GF-D8 (cell line): ENCODE measurements around the gene IFNG.

ENCODE experiments used
- DNase-seq: peaks from one replicate; lab custom pipeline; 2025; lab: John Stamatoyannopoulos, UW

The IFNG gene

DNA sequence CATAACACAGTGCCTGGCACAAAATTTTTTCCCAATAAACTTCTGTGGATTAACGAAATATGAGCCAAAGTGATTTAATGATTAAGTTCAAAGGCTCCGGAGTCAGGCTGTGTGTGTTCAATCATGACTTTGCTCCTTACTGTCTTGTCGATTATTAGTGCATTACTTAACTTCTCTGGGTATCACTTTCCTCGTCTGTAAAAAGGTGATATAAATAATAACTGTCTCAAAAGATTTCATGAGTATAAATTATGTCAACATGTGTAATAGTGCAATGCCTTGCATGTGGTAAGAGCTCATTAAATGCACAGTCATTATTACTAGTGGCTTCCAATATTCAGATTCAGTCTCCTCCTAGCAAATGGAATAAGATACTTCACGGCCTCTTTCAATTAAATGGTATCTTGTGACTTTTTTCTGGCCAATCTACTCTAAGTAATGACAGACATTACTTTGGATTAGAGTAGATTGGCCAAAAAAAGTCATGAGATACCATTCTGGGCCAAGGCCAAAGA is 6.8 kb upstream of the IFNG start:
- no peak for DNase-seq

DNA sequence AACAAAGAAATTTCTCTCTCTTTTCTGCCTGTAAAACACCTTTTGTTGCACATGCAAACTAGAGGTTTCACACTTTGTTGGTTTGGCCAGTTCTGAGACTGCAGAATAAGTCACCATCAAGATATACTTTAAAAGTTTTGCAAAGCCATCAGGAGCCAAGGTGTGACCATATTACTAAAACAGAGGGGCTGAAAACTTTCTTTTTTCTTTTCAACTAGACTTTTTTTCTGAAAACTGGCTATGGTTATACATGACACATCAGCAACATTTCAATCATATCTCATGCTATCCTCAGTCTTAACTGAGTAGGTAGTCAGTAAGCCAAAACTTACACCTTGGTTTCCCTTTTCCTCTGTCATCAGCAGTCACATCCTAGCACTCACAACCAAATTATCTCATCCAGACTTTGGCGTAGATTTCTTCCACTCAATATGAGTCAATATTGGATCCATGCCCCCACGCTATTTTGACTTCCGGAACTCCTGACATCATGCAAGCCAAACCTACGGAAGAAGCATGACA is 4.1 kb upstream of the IFNG start:
- no peak for DNase-seq

DNA sequence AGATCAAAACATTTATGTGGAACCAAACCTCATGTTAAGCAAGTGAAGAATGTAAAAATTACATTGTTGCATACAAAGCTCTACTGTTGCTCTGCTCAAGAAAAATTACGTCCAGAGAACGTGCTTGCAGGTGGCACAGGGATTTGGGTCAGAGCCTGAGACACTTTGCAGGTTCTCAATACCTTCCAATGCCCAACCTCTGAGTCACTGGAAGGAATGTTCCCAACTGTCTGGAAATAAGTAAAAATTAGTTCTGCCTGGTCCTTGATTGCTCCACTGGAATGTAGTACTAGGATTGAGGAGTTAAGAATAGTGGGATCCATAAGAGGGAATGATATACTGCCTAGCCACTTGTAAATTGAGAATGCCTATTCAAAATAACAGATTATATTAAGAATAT is 2.8 kb upstream of the IFNG start:
- no peak for DNase-seq

DNA sequence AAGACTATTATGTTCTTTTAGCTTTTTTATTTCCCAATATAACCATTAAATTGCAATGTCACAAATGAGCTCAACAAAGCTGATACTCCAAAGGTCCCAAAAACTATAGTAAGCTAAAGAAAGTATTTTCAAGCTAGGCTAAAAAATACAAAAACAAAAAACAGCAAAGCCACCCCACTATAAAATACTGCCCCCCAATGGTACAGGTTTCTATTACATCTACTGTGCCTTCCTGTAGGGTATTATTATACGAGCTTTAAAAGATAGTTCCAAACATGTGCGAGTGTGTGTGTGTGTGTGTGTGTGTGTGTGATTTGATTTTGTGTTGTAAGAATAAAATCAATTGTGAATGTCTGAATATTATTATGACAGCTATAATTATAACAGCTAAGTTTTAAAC is 1.1 kb downstream of the IFNG start:
- DNase-seq = no peak

DNA sequence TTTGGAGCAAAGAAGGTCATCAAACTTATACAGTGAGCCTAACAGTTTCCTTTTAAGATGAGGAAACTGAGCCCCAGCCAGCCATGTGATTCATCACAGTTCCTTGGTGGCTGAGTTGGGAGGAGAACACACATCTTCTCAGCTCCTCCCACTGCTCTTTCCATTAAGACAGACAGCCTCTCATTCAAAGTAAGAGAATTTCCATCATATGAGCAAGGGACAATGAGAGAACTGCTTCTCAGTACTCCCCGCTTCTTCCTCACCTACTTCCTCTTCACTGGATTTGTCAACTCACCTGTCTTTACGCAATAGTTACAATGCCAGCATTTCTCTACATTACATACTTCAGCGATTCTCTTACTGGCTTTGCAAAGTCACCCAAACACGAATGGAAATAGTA is 2.2 kb downstream of the IFNG start:
- DNase-seq = no peak

DNA sequence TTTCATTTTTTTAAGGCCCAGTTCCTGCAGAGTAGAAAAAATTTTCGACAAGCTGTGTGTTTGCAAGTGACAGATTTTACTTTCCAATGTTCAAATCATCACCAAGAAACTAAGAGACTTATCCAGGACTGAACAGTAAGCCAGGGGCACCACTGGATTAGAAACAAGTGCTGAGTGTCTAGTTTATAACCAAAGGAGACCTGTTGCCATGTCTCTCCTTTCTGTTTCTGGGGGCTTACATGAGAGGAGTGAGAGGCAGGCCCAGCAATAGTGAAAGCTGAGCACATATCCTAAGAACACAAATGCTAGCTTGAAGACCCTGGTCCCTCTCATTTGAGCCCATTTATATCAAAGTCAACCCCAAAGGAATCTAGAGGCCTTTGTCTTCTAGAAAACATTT is 2.9 kb downstream of the IFNG start:
- DNase-seq = no peak

DNA sequence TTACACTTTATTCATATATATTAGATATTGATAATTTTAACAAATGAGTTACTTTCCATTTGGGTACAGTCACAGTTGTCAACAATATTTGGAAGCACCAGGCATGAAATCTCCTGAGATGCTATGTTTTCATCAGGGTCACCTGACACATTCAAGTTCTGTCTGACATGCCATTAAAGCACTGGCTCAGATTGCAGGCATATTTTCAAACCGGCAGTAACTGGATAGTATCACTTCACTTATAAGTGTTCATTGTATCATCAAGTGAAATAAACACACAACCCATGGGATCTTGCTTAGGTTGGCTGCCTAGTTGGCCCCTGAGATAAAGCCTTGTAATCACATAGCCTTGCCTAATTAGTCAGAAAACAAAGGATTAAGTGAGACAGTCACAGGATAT is 4.8 kb downstream of the IFNG start:
- no peak for DNase-seq

DNA sequence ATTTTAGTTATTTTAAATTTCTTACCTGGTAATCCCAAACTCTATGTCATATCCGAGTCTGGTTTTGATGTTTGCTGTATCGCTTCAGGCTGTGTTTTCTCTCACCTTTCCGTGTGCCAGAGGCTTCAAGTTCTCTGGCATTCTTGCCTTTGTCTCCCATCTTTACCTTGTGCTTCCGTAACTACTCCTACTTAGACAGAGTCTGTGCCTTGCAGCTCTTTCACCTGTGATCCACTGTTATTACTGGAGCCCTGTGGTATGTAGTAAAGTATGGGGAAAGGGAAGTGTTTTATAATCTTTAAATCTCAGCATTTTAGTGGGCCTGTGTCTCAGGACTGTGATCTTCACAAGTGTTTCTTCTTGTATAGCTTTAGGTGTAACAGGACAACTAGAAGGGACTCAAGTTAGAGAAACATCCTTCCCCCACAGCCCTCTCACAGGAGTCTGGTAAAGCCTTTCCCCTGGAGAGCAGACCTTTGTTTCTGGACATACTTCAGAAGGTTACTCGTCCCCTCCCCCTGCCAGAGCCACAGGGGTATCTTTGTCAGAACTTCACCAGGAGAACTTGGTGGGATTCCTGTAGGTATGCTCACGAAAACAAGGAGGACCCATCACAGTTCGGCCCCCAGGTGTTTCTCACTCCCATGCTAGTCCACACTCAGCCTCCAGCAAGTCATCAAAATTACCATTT is 11.1 kb downstream of the IFNG start:
- DNase-seq = no peak

DNA sequence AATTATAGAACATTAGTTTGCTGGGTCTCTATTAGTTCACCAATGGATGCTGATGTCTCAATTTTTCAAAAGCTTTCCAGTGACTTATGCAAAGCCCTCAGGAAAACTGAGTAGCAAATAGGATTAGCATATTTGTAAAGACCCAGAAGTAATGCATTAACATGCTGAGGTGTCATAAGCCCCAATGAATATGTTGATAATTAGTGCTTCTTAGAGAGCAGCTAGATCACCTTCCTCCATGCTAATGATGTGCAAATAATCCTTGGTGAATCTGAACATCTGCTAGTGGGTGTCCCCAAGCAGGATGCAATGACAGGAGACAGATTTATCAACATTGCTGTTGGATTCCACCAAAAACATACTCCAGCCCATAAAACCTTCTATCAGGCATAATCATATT is 19.0 kb downstream of the IFNG start:
- no peak for DNase-seq

DNA sequence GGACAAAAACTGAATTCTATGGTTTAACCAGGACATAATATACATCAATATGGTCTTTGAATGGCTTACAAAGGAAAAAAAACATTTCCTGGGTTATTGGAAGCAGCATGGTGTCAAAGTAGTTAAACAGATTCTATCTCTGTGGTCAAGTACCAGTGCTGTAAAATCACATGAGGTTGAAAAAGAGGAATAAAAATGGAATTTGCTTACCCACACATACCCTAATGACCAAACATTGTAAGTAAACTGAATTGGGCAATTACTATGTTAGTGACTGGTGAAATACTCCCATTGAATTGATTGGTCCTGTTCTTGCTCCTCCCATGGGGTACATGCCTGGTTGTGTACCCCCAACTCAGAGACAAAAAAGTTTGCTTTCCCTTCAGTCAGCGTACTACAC is 19.6 kb downstream of the IFNG start:
- no peak for DNase-seq

DNA sequence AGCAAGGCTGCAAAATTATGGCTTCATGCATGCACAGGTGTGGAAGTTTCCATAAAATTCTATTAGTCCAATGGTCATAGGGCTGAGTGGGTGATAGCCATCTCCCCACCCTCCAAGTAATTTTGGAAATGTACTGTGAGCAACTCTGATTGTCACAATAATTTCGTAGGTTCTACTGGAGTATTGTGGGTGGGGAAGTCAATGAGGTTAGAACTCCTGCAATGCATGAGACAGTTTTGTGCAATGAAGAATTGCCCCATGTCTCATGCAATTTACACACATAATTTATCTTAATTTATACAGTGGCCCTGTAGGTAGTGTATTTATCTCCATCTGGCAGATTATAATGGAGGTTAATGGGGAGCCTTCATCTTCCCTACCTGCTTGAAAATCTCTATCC is 20.5 kb downstream of the IFNG start:
- no peak for DNase-seq

DNA sequence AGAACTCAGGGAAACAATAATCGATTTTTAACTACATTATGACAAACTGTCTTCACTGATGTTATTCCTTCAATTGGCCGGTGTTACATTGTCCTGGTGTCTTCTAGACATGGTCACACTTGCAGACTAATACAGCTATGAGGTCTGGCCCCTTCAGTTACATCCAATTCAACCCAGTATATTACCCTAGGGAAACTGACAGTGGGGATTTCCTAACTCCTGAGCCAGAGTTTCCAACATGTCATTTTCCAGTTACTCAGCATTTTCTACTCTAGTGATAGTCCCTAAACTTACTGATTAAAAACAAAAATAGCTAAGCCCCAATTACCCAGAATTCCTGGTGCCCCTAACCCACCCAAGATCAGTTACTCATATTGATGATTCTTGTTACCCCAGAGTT is 21.1 kb downstream of the IFNG start:
- DNase-seq = no peak

DNA sequence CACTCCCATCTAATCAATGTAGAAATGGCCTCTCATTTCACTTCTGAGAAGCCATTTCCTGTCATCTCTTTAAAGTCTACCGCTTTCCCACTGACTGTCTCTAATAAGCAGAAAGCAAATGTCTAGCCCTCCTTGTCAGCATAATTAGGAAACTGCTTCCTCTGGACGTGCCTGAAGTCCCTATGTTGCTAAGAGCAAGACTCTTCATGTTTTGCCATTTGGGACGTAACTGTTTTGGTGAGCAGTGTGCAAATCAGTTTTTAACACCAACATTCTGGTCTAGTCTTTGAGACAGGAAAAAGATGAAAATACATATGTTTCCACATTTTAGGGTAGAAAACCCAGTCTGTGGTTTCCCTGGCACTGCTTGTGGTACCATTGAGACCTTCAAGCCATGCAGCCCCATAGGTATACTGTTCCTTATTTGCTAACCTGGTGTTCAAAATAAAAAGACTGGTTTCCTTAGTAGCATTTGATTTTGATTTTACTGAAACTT is 22.2 kb downstream of the IFNG start:
- no peak for DNase-seq

DNA sequence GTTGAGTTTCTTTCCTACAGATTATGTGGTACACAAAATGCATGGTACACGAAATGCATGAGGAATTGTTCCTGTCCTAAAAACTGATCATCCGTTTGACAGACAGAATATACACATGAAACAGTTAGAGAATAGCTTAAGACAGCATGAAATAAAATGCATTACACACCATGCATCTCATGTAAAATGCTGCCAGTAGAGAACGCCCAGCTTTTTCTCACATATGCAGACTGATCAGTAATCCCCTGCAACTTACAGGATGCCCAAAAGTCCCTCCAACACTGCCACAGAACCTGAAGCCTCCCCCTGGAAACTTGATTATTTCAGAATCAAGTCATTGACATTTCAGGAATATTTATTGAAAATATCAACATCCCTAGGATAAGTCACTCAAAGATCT is 24.0 kb downstream of the IFNG start:
- no peak for DNase-seq

DNA sequence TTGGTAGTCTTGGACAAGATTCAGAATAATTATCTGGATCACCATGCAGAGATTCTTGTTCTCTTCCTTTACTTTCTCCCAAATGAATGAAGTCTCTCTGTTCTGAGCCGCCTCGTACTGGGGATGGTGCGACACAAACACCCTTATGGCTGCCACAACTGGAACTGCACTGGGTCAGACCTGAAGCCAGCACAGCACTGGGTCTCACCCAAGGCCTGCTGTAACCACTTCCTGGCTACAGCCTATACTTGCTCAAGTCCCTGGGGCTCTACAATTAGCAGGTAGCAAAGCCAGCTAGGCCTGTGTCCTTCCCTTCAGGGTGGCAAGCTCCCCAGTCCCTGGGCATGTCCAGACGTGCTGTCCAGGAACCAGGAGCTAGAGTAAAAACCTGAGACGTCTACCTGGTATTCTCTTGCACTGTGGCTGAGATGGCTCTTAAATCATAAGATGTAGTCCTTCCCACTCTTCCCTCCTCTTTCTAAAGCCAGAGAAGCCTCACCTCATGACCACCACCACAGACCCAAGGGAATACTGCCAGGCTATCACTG is 27.6 kb downstream of the IFNG start:
- DNase-seq = no peak

DNA sequence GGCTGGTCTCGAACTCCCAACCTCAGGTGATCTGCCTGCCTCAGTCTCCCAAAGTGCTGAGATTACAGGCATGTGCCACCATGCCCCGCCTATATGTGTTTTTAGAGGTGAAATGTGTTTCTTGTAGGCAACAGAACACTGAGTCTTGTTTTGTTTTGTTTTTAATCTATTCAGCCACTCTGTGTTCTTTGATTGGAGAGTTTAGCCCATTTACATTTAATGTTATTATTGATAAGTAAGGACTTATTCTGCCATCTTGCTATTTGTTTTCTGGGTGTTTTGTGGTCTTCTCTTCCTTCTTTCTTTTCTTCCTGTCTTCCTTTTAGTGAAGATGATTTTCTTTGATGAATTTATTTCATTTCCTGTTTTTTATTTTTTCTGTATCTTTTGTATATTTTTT is 29.6 kb downstream of the IFNG start:
- no peak for DNase-seq

DNA sequence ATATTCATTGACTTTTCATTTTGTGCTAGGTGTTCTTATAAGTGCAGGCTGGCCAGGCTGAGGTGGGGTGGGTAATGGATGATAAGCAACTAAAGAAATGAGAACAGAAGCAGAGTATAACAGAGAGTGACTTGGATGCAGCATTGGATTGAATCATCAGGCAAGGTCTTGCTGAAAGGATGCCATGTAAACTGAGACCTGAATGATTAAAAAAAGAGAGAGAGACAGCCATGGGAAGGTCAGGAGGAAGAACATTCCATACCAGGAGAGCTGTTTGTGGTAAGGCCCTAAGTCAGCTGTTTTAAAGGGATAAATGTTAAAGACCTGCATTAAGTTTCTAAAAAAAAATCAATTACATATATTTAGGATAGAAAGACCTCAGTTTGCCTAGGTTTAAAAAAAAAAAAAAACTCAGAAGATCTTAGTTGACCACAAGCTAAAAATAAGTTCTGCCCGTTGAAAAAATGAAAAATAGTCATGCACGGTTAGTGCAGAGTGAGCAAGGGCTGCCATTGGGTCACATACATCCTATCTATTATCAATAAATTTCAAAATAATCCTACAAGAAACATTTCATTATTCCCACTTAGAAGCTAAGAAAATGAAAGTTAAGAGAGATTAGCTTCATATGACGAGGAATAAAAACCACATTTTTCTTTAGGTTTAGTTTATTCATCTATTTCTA is 37.2 kb downstream of the IFNG start:
- DNase-seq = no peak

DNA sequence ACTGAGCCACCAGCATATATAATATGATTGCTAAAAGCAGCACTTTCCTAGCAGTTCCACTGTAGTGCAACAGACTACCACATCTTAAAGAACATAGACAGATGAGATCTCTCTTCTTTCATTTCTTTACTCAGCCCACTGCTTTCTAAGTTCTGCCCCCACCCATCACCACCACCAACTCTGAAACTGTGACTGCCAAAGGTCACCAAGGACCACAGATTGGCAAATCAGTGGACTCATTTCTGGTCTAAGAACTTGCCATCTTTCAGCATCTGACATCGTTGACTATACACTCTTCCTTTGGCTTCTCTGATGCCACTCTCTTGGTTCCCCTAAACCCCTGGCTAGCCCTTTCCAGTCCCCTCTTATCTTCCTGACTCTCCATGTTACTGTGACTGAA is 38.4 kb downstream of the IFNG start:
- no peak for DNase-seq

DNA sequence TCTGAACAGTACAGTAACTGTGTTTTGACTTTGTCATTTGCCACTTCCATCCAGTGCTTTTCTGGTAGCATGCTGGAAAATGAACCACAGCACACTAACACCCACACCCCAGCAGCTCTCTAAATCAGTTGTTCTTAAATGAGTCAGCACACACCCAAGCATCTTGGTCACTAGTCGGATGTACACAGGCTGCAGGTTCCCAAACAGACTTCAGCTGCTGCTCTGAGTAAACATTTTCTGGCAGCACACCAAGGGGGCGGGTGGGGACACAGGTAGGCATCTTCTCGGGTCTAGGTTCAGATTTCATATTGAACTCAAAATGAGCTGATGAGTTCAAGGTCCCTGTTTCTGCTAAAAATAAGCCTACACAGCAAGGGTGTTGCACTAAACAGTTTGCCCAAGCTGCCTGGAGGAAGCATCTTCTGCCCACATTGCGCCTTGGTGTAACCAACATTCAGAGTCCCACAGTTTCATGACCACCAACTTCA is 39.8 kb downstream of the IFNG start:
- no peak for DNase-seq

DNA sequence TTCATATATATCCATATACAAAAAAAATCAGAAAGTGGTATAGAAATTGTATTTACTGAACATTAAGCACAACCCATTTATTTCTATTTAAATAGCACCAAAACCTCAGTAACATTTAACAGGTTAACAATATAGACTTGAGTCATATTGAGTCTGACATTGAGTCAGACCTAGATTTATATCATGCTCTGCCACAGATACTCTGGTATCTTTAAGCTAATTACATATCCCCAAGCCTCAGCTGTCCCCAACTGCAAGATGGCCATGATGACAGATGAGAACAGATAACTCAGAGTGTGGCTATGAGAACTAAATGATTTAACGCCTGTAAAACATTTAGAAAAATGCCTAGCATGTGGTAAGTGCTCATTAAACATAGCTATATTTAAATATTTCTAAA is 40.3 kb downstream of the IFNG start:
- no peak for DNase-seq

DNA sequence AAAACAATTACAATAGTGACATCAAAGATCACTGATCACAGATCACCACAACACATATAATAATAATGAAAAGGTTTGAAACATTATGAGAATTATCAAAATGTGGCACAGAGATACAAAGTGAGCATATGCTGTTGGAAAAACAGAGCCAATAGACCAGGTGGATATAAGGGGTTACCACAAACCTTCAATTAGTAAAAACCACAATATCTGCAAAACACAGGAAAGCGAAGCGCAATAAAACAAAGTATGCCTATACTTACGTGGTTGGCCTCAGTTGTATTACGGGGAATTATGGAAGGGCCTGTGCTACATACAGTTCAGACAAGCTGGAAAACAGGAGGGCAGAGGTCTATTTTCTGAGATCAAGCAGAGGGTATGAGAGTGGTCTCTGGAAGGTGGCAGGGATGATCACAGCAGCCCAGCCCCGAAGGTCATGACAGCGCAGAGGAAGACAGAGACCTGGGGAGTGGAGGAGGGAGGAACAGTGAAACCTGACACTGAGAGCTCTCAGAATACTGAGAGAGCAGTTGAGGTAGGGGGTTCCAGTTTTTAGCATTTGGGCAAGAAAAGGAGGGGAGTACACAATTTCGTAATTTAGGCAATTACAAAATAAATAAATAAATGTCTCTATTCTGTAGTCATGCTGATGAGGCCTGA is 41.3 kb downstream of the IFNG start:
- no peak for DNase-seq

DNA sequence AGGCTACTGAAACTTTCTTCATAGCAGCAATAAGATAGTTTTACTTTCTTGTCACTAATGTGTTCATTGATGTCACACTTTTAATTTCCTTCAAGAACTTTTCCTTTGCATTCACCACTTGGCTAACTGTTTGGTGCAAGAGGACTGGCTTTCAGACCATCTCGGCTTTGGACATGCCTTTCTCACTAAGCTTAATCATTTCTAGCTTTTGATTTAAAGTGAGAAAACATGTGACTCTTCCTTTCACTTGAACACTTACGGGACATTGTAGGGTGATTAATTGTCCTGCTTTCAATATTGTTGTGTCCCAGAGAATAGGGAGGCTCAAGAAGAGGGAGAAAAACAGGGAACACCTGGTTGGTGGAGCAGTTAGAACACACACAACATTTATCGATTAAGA is 41.9 kb downstream of the IFNG start:
- no peak for DNase-seq

DNA sequence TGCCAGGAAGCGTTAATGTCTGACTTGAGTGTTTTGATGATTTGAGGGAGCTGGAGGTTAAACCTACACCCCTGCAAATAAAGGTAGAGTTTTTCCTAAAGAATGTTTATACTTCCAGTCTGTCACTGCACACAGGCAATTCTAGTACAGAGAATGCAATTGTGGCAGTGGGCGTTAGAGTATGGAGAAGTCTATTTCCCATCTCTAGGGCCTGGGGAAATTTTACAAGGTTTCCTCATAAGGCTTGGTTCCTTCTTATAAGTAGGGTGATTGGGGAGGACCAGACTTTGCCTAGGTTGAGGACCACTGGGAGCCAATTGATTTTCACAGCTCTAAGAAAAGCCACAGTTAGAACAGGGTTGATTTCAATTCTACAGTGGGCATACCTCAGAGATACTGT is 44.3 kb downstream of the IFNG start:
- no peak for DNase-seq
